Panc1 (cell line): Measurements from ENCODE around the gene SLC46A1. TPM values are rescaled to one million over a fixed set of nuclear protein-coding genes. Genes with fewer than 3 reads are reported as not detected.

Experiments
- ATAC-seq: fragments of 200-7000 bp; cut with Tn5 transposase; 2 replicates; pipeline ENCODE4 v1.9.1; 2020; ENCODE audit warnings: mild to moderate bottlenecking, moderate library complexity
- BruUV-seq: library from RNA; stranded (reverse); fragments of 400-500 nt; replicated peaks from 2 replicates; lab custom pipeline; 2021; lab: Mats Ljungman, UMichigan
- CTCF ChIA-PET: fragments of 300-600 bp; sonication (Branson Sonifier 250); formaldehyde crosslinking; loops from one replicate; lab custom pipeline; 2022; ENCODE audit warnings: antibody characterized with exemption; lab: Charles Lee
- POLR2A ChIA-PET: fragments of 300-600 bp; sonication (Branson Sonifier 250); formaldehyde crosslinking; loops from one replicate; lab custom pipeline; 2022; ENCODE audit warnings: antibody characterized with exemption; lab: Charles Lee
- DNase-seq: peaks from one replicate; pipeline ENCODE4 v3.0.0-alpha.2; 2010; ENCODE audit warnings: low read depth, low spot score
- H3K27ac ChIP-seq: 2 replicates; pipeline ENCODE4 v1.5.1; 2011; ENCODE audit warnings: mild to moderate bottlenecking, low read length, inconsistent platforms
- H3K27me3 ChIP-seq: fragments of 200-500 bp; sonication (Bioruptor generic); 2 replicates; pipeline ENCODE4 v1.6.0; 2014; ENCODE audit warnings: low read length, inconsistent platforms; ENCODE audit not compliant: control insufficient read depth, insufficient read depth
- H3K36me3 ChIP-seq: fragments of 200-500 bp; sonication (Bioruptor generic); 2 replicates; pipeline ENCODE4 v1.5.1; 2014; ENCODE audit warnings: inconsistent platforms, mild to moderate bottlenecking, low read length, moderate library complexity; ENCODE audit not compliant: control insufficient read depth, insufficient read depth
- H3K4me1 ChIP-seq: 2 replicates; pipeline ENCODE4 v1.5.1; 2011; ENCODE audit warnings: inconsistent platforms, mild to moderate bottlenecking, low read length, moderate library complexity; ENCODE audit not compliant: control insufficient read depth, insufficient read depth
- H3K4me3 ChIP-seq, 2 experiments: 2 replicates each; pipeline ENCODE4 v1.5.1; 2011 to 2012; ENCODE audit warnings: low read depth in 2 of 2, low read length in 2 of 2, mild to moderate bottlenecking in 2 of 2, inconsistent platforms in 1 of 2, moderate library complexity in 1 of 2
- H3K9me3 ChIP-seq: fragments of 200-500 bp; sonication (Bioruptor generic); 2 replicates; pipeline ENCODE4 v1.5.1; 2014; ENCODE audit warnings: low read depth, mild to moderate bottlenecking, inconsistent platforms, low read length, moderate library complexity; ENCODE audit not compliant: control insufficient read depth, insufficient read depth
- POLR2AphosphoS5 ChIP-seq: IDR thresholded peaks from 2 replicates; pipeline ENCODE4 v1.6.1; 2012; ENCODE audit warnings: mild to moderate bottlenecking, low read depth, low read length, moderate library complexity
- REST ChIP-seq, 2 experiments: IDR thresholded peaks; 2 replicates each; pipeline ENCODE4 v1.6.1; 2011 to 2012; ENCODE audit warnings: low read depth in 2 of 2, control low read depth in 1 of 2, low read length in 1 of 2, mild to moderate bottlenecking in 1 of 2, moderate library complexity in 1 of 2; ENCODE audit not compliant: insufficient read depth in 1 of 2
- SIN3A ChIP-seq: IDR thresholded peaks from 2 replicates; pipeline ENCODE4 v1.6.1; 2012; ENCODE audit warnings: low read depth, mild to moderate bottlenecking, low read length, moderate library complexity, borderline replicate concordance; ENCODE audit not compliant: insufficient read depth
- TCF7L2 ChIP-seq: IDR thresholded peaks from 2 replicates; pipeline ENCODE4 v1.6.1; 2011; ENCODE audit warnings: mild to moderate bottlenecking, low read depth, low read length, inconsistent platforms
- in situ Hi-C: cut with HindIII; loops from 2 replicates; pipeline ENCODE4 v1.10.0; 2016; ENCODE audit warnings: low sequenced_read_pairs, low pct_unique_long_range_greater_than_20kb
- intact Hi-C: fragments of 100-400 bp; cut with micrococcal nuclease; formaldehyde crosslinking; loops from one replicate; pipeline ENCODE4 v1.10.0; 2022; ENCODE audit not compliant: unreplicated experiment
- total RNA-seq: library from RNA; stranded (reverse); gene quantifications from one replicate; pipeline ENCODE4 v1.2.1, GENCODE V29; 2021; ENCODE audit not compliant: unreplicated experiment
- TF ChIP-seq, protein P1 (sequence below): fragments of 450-650 bp; IDR thresholded peaks from 2 replicates; pipeline ENCODE4 v1.5.1; 2017; ENCODE audit warnings: mild to moderate bottlenecking

The SLC46A1 gene
- total RNA-seq, 1 experiment from 2014 or later: 16.9 TPM

DNA sequence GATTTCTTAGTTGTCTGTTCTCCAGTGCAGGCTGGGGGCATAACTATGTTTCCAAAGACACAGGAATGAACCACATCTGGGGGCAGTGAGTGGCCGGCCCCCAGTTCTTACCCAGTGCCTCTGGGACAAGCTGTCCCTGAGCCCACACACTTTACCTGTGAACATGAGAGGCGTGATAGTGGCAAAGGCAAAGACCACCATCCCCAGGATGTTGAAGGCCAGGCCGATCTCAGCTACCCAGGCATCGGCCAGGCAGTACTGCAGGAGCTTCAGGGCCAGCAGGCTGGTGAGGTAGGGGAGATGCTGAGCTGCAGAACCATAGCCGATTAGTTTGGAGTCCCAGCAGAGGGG is 1.6 kb downstream of the SLC46A1 start:
- DNase-seq: no peak
- TF ChIP-seq POLR2AphosphoS5: no peak
- no peak for TF ChIP-seq SIN3A
- TF ChIP-seq TCF7L2: no peak
- TF ChIP-seq REST (IDR thresholded peaks at IDR 0.05; ENCODE audit: insufficient read depth in 1 of 2, low read depth in 2 of 2, low read length in 1 of 2): no peak
- H3K4me3 ChIP-seq: no peak overlapping the region
- no TSS peak for BruUV-seq
- ChIA-PET CTCF (interaction anchor here (1.7 kb wide), 1 partner anchor 12 kb away, joined by 8 read pairs; no protein-coding TSS in a partner anchor), POLR2A (interaction anchor here (0.8 kb wide), 1 partner anchor 69 kb away, joined by 3 read pairs; the partner anchor contains the start of genes IFT20 and TNFAIP1)
- H3K27ac ChIP-seq: no peak overlapping the region
- H3K36me3 ChIP-seq: no peaks in the 10 kb centered on the region
- H3K27me3 ChIP-seq: no peaks in the 10 kb centered on the region
- H3K9me3 ChIP-seq: no peaks in the 10 kb centered on the region
- peaks cover 8% of the 10 kb centered on the region for H3K4me1 ChIP-seq
- in situ Hi-C loops: no loop called here
- intact Hi-C loops: no loop called here
- ATAC-seq: no peak

- ATAC-seq (no peak), DNase-seq (no peak)
- Histone ChIP-seq H3K9me3 (no peaks in the 10 kb centered on the region), H3K27ac (no peak overlapping the region), H3K4me3 (no peak overlapping the region), H3K36me3 (no peaks in the 10 kb centered on the region), H3K27me3 (no peaks in the 10 kb centered on the region), H3K4me1 (peaks cover 8% of the 10 kb centered on the region)
- no peak for TF ChIP-seq REST (IDR thresholded peaks at IDR 0.05; ENCODE audit: insufficient read depth in 1 of 2, low read depth in 2 of 2, low read length in 1 of 2)
- no peak for TF ChIP-seq SIN3A
- no peak for TF ChIP-seq TCF7L2
- TF ChIP-seq, protein P1, sequence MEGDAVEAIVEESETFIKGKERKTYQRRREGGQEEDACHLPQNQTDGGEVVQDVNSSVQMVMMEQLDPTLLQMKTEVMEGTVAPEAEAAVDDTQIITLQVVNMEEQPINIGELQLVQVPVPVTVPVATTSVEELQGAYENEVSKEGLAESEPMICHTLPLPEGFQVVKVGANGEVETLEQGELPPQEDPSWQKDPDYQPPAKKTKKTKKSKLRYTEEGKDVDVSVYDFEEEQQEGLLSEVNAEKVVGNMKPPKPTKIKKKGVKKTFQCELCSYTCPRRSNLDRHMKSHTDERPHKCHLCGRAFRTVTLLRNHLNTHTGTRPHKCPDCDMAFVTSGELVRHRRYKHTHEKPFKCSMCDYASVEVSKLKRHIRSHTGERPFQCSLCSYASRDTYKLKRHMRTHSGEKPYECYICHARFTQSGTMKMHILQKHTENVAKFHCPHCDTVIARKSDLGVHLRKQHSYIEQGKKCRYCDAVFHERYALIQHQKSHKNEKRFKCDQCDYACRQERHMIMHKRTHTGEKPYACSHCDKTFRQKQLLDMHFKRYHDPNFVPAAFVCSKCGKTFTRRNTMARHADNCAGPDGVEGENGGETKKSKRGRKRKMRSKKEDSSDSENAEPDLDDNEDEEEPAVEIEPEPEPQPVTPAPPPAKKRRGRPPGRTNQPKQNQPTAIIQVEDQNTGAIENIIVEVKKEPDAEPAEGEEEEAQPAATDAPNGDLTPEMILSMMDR: no peak
- CTCF ChIA-PET: interaction anchor here (1.7 kb wide), 1 partner anchor 13 kb away, joined by 8 read pairs; no protein-coding TSS in a partner anchor
- in situ Hi-C loops (no loop called here), intact Hi-C loops (no loop called here)
- no TSS peak for BruUV-seq
- POLR2A ChIA-PET: no interaction called here
These were observed 2.0 kb downstream of the SLC46A1 start for GRCh38 chr17:28404007-28404406.
